Gastrocnemius medialis (tissue), 4 donors: ENCODE measurements around the gene LDLRAD3. TPM values are rescaled to one million over a fixed set of nuclear protein-coding genes. Genes with fewer than 3 reads are reported as not detected.

Experiments used
- ATAC-seq, 2 donors: fragments of 150-250 bp; one replicate each; pipeline ENCODE4 v1.9.1; 2016
- DNase-seq, 2 donors: peaks; one replicate each; pipeline ENCODE4 v3.0.0-alpha.2; 2019
- H3K27ac ChIP-seq, 4 donors: fragments of 200-600 bp; sonication (generic); 1 replicate in 1 of 4; 2 replicates in 3 of 4; pipeline ENCODE4 v1.5.1; 2016 to 2018; ENCODE audit warnings: mild to moderate bottlenecking in 2 of 4, moderate library complexity in 1 of 4
- H3K27me3 ChIP-seq, 3 donors: fragments of 200-600 bp; sonication (generic) in 2 of 3; 1 replicate in 1 of 3; 2 replicates in 2 of 3; pipeline versions ENCODE4 v1.5.1 to v1.6.0; 2016 to 2019; ENCODE audit warnings: mild to moderate bottlenecking in 1 of 3, moderate library complexity in 1 of 3
- H3K36me3 ChIP-seq, 2 donors: fragments of 200-600 bp; sonication (generic) in 1 of 2; one replicate each; pipeline ENCODE4 v1.5.1; 2017 to 2018
- H3K4me1 ChIP-seq, 2 donors: fragments of 200-600 bp; sonication (generic) in 1 of 2; one replicate each; pipeline ENCODE4 v1.5.1; 2016 to 2017; ENCODE audit warnings: mild to moderate bottlenecking in 2 of 2
- H3K4me3 ChIP-seq, 4 donors: fragments of 200-600 bp; sonication (generic) in 3 of 4; 1 replicate in 1 of 4; 2 replicates in 3 of 4; pipeline ENCODE4 v1.5.1; 2016 to 2019; ENCODE audit warnings: mild to moderate bottlenecking in 2 of 4
- H3K9me3 ChIP-seq, 3 donors: fragments of 200-600 bp; sonication (generic) in 2 of 3; 1 replicate in 1 of 3; 2 replicates in 2 of 3; pipeline ENCODE4 v1.5.1; 2016 to 2019
- CTCF ChIP-seq, 5 experiments: fragments of 450-650 bp in 3 of 5; fragments of 200-600 bp in 2 of 5; sonication (generic) in 2 of 5; IDR thresholded peaks in 4 of 5; conservative IDR thresholded peaks in 1 of 5; 1 replicate in 4 of 5; 2 replicates in 1 of 5; pipeline ENCODE4 v1.5.1; 2016 to 2019; ENCODE audit warnings: antibody characterized with exemption in 5 of 5, mild to moderate bottlenecking in 3 of 5, moderate library complexity in 3 of 5
- POLR2A ChIP-seq, 2 donors: fragments of 450-650 bp; IDR thresholded peaks; one replicate each; pipeline ENCODE4 v1.6.1; 2017; ENCODE audit warnings: antibody characterized with exemption in 2 of 2, mild to moderate bottlenecking in 2 of 2, moderate library complexity in 2 of 2
- in situ Hi-C, 4 donors: fragments of 200-750 bp; cut with MboI; loops; one replicate each; pipeline versions ENCODE4 v1.15.0 to v1.8.0; 2017; ENCODE audit warnings: low sequenced_read_pairs in 4 of 4
- intact Hi-C: fragments of 100-400 bp; cut with DNase I; formaldehyde crosslinking; loops from one replicate; pipeline ENCODE4 v1.15.1; 2023; ENCODE audit warnings: low total_unique reads
- total RNA-seq, 4 donors: library from RNA; depleted of rRNA; stranded (reverse); fragments of >200 nt; gene quantifications; one replicate each; pipeline versions ENCODE4 v1.1.0 to v1.2.3, GENCODE V29; 2016

LDLRAD3 gene
- total RNA-seq, 4 donors from 2014 or later, result 6.1 to 12.8 (median 11.8) TPM

GRCh38 chr11:36230779-36231699 is 287.2 kb downstream of the LDLRAD3 start:
- Histone ChIP-seq H3K4me1 (no peaks in the 10 kb centered on the region), H3K27ac (no peak overlapping the region), H3K27me3 (no peaks in the 10 kb centered on the region), H3K4me3 (no peak overlapping the region), H3K9me3 (no peaks in the 10 kb centered on the region), H3K36me3 (no peaks in the 10 kb centered on the region)
- TF ChIP-seq POLR2A (IDR thresholded peaks at IDR 0.05) (no peak), CTCF (IDR thresholded peaks at IDR 0.05 in 4 of 5, conservative IDR thresholded peaks at IDR 0.05 in 1 of 5) (no peak)
- DNase-seq (no peak), ATAC-seq (no peak)
- intact Hi-C loops, result no loop called here
- in situ Hi-C loops, result no loop called here

GRCh38 chr11:36233204-36233603 is 289.3 kb downstream of the LDLRAD3 start:
- no peaks in the 10 kb centered on the region for H3K36me3 ChIP-seq
- H3K27me3 ChIP-seq, result no peaks in the 10 kb centered on the region
- H3K27ac ChIP-seq, result no peak overlapping the region
- ATAC-seq (no peak), DNase-seq (no peak)
- no peaks in the 10 kb centered on the region for H3K4me1 ChIP-seq
- H3K9me3 ChIP-seq, result no peaks in the 10 kb centered on the region
- no peak overlapping the region for H3K4me3 ChIP-seq
- intact Hi-C loops, result no loop called here
- in situ Hi-C loops, result no loop called here
- TF ChIP-seq CTCF (IDR thresholded peaks at IDR 0.05 in 4 of 5, conservative IDR thresholded peaks at IDR 0.05 in 1 of 5) (no peak), POLR2A (IDR thresholded peaks at IDR 0.05) (no peak)

GRCh38 chr11:36234825-36235224 is 291.0 kb downstream of the LDLRAD3 start:
- intact Hi-C loops, result no loop called here
- no peaks in the 10 kb centered on the region for H3K36me3 ChIP-seq
- no peak overlapping the region for H3K27ac ChIP-seq
- in situ Hi-C loops, result no loop called here
- ATAC-seq (no peak), DNase-seq (no peak)
- no peaks in the 10 kb centered on the region for H3K27me3 ChIP-seq
- no peak overlapping the region for H3K4me3 ChIP-seq
- no peaks in the 10 kb centered on the region for H3K9me3 ChIP-seq
- no peak for TF ChIP-seq CTCF (IDR thresholded peaks at IDR 0.05 in 4 of 5, conservative IDR thresholded peaks at IDR 0.05 in 1 of 5)
- no peaks in the 10 kb centered on the region for H3K4me1 ChIP-seq

GRCh38 chr11:36235750-36236149 is 291.9 kb downstream of the LDLRAD3 start:
- no peak for ATAC-seq
- Histone ChIP-seq H3K27me3 (no peaks in the 10 kb centered on the region), H3K4me1 (no peaks in the 10 kb centered on the region), H3K36me3 (no peaks in the 10 kb centered on the region), H3K4me3 (no peak overlapping the region), H3K27ac (no peak overlapping the region), H3K9me3 (no peaks in the 10 kb centered on the region)
- DNase-seq, result no peak
- in situ Hi-C loops (no loop called here), intact Hi-C loops (no loop called here)
- TF ChIP-seq CTCF (IDR thresholded peaks at IDR 0.05 in 4 of 5, conservative IDR thresholded peaks at IDR 0.05 in 1 of 5) (no peak), POLR2A (IDR thresholded peaks at IDR 0.05) (no peak)
